Measurements from ENCODE around the gene SLC4A1.

The SLC4A1 gene

DNA sequence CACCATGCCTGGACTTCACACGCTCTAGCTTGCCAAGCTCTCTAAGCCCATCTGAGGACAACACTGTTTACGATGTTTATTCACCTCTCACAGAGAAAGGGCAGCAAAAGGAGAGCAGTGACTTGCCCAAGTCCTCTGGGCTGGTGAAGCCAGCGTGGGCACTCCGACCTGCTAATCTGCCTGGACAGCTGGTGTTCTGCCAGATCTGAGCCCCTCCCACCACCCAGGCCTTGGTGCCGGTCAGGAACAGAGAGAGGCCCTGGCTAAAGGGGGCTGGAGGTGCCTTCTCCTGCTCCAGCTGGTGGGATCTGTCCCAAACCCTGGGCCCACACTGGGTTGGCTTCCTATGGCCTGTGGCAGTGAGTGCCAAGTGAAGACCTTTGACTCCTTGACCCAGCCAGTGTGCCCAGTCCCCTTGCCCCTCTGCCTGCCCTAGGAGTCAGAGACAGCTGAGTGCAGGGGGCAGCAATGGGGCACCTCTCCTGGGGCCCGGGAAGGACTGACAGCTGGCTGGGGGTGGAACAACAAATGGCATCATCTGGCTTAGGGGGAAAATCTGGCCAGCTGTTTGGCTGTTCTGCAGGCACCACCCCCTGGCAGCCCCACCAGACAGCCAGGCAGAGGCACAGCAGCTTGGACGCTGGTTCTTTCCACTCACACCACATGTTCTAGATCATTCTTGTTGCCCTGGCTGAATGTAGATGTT is 1.8 kb upstream of the SLC4A1 start:
- TF ChIP-seq ZFP30 (CRISPR knock-in tag; IDR thresholded peaks at IDR 0.05) = no peak
- TF ChIP-seq ZNF70 (CRISPR knock-in tag; IDR thresholded peaks at IDR 0.05) = no peak
- no peak for TF ChIP-seq ESRRG (CRISPR knock-in tag; IDR thresholded peaks at IDR 0.05)
- TF ChIP-seq TCF4 (CRISPR knock-in tag; IDR thresholded peaks at IDR 0.05; ENCODE audit: borderline replicate concordance) = no peak
- TF ChIP-seq, protein P1, sequence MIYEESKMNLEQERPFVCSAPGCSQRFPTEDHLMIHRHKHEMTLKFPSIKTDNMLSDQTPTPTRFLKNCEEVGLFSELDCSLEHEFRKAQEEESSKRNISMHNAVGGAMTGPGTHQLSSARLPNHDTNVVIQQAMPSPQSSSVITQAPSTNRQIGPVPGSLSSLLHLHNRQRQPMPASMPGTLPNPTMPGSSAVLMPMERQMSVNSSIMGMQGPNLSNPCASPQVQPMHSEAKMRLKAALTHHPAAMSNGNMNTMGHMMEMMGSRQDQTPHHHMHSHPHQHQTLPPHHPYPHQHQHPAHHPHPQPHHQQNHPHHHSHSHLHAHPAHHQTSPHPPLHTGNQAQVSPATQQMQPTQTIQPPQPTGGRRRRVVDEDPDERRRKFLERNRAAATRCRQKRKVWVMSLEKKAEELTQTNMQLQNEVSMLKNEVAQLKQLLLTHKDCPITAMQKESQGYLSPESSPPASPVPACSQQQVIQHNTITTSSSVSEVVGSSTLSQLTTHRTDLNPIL (CRISPR knock-in tag; IDR thresholded peaks at IDR 0.05; ENCODE audit: low read depth) = no peak
- TF ChIP-seq, protein P2, sequence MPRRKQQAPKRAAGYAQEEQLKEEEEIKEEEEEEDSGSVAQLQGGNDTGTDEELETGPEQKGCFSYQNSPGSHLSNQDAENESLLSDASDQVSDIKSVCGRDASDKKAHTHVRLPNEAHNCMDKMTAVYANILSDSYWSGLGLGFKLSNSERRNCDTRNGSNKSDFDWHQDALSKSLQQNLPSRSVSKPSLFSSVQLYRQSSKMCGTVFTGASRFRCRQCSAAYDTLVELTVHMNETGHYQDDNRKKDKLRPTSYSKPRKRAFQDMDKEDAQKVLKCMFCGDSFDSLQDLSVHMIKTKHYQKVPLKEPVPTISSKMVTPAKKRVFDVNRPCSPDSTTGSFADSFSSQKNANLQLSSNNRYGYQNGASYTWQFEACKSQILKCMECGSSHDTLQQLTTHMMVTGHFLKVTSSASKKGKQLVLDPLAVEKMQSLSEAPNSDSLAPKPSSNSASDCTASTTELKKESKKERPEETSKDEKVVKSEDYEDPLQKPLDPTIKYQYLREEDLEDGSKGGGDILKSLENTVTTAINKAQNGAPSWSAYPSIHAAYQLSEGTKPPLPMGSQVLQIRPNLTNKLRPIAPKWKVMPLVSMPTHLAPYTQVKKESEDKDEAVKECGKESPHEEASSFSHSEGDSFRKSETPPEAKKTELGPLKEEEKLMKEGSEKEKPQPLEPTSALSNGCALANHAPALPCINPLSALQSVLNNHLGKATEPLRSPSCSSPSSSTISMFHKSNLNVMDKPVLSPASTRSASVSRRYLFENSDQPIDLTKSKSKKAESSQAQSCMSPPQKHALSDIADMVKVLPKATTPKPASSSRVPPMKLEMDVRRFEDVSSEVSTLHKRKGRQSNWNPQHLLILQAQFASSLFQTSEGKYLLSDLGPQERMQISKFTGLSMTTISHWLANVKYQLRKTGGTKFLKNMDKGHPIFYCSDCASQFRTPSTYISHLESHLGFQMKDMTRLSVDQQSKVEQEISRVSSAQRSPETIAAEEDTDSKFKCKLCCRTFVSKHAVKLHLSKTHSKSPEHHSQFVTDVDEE (CRISPR knock-in tag; IDR thresholded peaks at IDR 0.05) = no peak
- TF ChIP-seq SNAI2 (CRISPR knock-in tag; IDR thresholded peaks at IDR 0.05) = no peak
- TF ChIP-seq PPARA (CRISPR knock-in tag; IDR thresholded peaks at IDR 0.05; ENCODE audit: borderline replicate concordance) = no peak
- TF ChIP-seq ZFP3 (CRISPR knock-in tag; IDR thresholded peaks at IDR 0.05) = no peak
- TF ChIP-seq ISL1 (CRISPR knock-in tag; IDR thresholded peaks at IDR 0.05) = no peak
- no peak for TF ChIP-seq ARNTL (CRISPR knock-in tag; IDR thresholded peaks at IDR 0.05; ENCODE audit: borderline replicate concordance, low read depth)
- no peak for TF ChIP-seq ZNF565 (CRISPR knock-in tag; conservative IDR thresholded peaks at IDR 0.05; ENCODE audit: low read depth)
- no peak for TF ChIP-seq CSDC2 (CRISPR knock-in tag; IDR thresholded peaks at IDR 0.05)
- no peak for TF ChIP-seq ZC3H10 (CRISPR knock-in tag; IDR thresholded peaks at IDR 0.05)
- TF ChIP-seq, protein P3, sequence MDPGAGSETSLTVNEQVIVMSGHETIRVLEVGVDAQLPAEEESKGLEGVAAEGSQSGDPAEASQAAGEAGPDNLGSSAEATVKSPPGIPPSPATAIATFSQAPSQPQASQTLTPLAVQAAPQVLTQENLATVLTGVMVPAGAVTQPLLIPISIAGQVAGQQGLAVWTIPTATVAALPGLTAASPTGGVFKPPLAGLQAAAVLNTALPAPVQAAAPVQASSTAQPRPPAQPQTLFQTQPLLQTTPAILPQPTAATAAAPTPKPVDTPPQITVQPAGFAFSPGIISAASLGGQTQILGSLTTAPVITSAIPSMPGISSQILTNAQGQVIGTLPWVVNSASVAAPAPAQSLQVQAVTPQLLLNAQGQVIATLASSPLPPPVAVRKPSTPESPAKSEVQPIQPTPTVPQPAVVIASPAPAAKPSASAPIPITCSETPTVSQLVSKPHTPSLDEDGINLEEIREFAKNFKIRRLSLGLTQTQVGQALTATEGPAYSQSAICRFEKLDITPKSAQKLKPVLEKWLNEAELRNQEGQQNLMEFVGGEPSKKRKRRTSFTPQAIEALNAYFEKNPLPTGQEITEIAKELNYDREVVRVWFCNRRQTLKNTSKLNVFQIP (CRISPR knock-in tag; IDR thresholded peaks at IDR 0.05; ENCODE audit: borderline replicate concordance, low read depth) = no peak
- no peak for TF ChIP-seq GLIS3 (CRISPR knock-in tag; IDR thresholded peaks at IDR 0.05)
- no peak for TF ChIP-seq RARB (CRISPR knock-in tag; IDR thresholded peaks at IDR 0.05)
- no peak for TF ChIP-seq OSR1 (CRISPR knock-in tag; IDR thresholded peaks at IDR 0.05)
- no peak for TF ChIP-seq BACH2 (CRISPR knock-in tag; IDR thresholded peaks at IDR 0.05; ENCODE audit: borderline replicate concordance)
- TF ChIP-seq, protein P4, sequence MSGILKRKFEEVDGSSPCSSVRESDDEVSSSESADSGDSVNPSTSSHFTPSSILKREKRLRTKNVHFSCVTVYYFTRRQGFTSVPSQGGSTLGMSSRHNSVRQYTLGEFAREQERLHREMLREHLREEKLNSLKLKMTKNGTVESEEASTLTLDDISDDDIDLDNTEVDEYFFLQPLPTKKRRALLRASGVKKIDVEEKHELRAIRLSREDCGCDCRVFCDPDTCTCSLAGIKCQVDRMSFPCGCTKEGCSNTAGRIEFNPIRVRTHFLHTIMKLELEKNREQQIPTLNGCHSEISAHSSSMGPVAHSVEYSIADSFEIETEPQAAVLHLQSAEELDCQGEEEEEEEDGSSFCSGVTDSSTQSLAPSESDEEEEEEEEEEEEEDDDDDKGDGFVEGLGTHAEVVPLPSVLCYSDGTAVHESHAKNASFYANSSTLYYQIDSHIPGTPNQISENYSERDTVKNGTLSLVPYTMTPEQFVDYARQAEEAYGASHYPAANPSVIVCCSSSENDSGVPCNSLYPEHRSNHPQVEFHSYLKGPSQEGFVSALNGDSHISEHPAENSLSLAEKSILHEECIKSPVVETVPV (CRISPR knock-in tag; IDR thresholded peaks at IDR 0.05) = no peak

DNA sequence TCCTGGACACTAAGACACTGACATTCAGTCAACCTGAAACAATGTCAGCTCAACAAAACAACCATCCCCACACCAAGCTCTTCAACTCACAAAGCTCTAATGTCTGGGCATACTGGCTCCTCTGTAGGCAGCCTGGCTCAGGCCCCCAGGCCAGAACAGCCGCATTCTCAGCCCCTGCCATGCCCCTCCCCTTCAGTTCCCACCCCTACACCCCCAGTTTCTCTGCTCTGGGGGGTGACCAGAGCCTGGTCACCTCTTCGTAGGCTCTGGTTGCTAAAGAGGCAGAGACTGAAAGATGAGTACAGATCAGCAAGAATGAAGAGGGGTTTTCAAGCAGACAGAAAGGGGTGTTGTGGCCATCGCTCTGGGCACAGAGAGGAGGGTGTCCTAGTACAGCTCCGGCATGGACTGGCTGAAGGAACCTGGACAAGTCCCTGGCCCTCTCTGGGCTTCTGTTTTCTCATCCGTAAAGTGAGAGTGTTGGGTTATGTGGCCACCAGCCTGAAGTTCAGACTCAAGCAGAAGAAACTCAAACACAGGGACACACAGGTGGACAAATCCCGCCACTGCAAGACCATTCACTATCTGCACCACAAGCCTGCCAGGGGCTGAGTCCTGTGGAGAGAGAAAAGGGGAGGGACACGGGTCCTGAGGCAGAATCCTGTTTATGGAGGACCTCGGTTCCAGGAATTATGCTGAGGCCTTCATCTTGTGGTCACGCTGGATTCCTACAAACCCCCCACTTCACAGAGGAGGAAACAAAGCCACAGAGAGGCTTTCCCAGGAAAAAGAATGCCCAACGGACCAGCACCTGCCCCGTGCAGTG is 987 bp upstream of the SLC4A1 start:
- TF ChIP-seq ZC3H10 (CRISPR knock-in tag; IDR thresholded peaks at IDR 0.05) (no peak), PPARA (CRISPR knock-in tag; IDR thresholded peaks at IDR 0.05; ENCODE audit: borderline replicate concordance) (no peak), OSR1 (CRISPR knock-in tag; IDR thresholded peaks at IDR 0.05) (no peak), ZFP30 (CRISPR knock-in tag; IDR thresholded peaks at IDR 0.05) (no peak), ZNF8 (CRISPR knock-in tag; IDR thresholded peaks at IDR 0.05) (no peak), TCF4 (CRISPR knock-in tag; IDR thresholded peaks at IDR 0.05; ENCODE audit: borderline replicate concordance) (no peak), GLIS3 (CRISPR knock-in tag; IDR thresholded peaks at IDR 0.05) (no peak), SNAI2 (CRISPR knock-in tag; IDR thresholded peaks at IDR 0.05) (no peak), ISL1 (CRISPR knock-in tag; IDR thresholded peaks at IDR 0.05) (no peak)
- TF ChIP-seq, protein P1 (CRISPR knock-in tag; IDR thresholded peaks at IDR 0.05; ENCODE audit: low read depth) = no peak
- TF ChIP-seq, protein P5, sequence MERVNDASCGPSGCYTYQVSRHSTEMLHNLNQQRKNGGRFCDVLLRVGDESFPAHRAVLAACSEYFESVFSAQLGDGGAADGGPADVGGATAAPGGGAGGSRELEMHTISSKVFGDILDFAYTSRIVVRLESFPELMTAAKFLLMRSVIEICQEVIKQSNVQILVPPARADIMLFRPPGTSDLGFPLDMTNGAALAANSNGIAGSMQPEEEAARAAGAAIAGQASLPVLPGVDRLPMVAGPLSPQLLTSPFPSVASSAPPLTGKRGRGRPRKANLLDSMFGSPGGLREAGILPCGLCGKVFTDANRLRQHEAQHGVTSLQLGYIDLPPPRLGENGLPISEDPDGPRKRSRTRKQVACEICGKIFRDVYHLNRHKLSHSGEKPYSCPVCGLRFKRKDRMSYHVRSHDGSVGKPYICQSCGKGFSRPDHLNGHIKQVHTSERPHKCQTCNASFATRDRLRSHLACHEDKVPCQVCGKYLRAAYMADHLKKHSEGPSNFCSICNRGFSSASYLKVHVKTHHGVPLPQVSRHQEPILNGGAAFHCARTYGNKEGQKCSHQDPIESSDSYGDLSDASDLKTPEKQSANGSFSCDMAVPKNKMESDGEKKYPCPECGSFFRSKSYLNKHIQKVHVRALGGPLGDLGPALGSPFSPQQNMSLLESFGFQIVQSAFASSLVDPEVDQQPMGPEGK (CRISPR knock-in tag; IDR thresholded peaks at IDR 0.05; ENCODE audit: borderline replicate concordance) = no peak
- ATAC-seq = no peak

More for the DNA sequence above, 1.8 kb upstream of the SLC4A1 start:
- ATAC-seq = no peak; the same call in 2 of the 3 replicates

Measured in SK-N-SH treated with all-trans-retinoic acid at 6 μM for 48 hours (cell line).